ENCODE results near the gene TNFSF9. TPM values are rescaled to one million over a fixed set of nuclear protein-coding genes. Genes with fewer than 3 reads are reported as not detected.
A peak's percentile ranks its signal among the peaks of the same experiment; 100 is the strongest.

TNFSF9 gene
- total RNA-seq, 2 donors from 2014 or later, result 2.2 to 3.3 TPM

GRCh38 chr19:6516018-6516658, 14.7 kb upstream of the TNFSF9 start:
- ATAC-seq (peak; percentile 59), DNase-seq (peak in 2 of 3 donors; percentile 46 to 60)
- Mint-ChIP-seq H3K27me3 (no peaks in the 10 kb centered on the region), H3K36me3 (ENCODE audit: low read depth) (no peaks in the 10 kb centered on the region), H3K27ac (peak overlapping the region; percentile 71), H3K4me3 (peak overlapping the region; percentile 99), H3K4me1 (peaks cover 28% of the 10 kb centered on the region)
- no peaks in the 10 kb centered on the region for H3K9me3 ChIP-seq (ENCODE audit: control insufficient read depth, low read length, poor library complexity, severe bottlenecking)

- peak; percentile 82 to 94 (median 90) for DNase-seq
- H3K36me3 Mint-ChIP-seq (ENCODE audit: low read depth), result no peaks in the 10 kb centered on the region
- H3K4me3 Mint-ChIP-seq, result peak overlapping the region; percentile 99
- H3K4me1 Mint-ChIP-seq, result peaks cover 28% of the 10 kb centered on the region
- peak; percentile 91 for ATAC-seq
- H3K27ac Mint-ChIP-seq, result peak overlapping the region; percentile 71
- no peaks in the 10 kb centered on the region for H3K27me3 Mint-ChIP-seq
- H3K9me3 ChIP-seq (ENCODE audit: control insufficient read depth, low read length, poor library complexity, severe bottlenecking), result no peaks in the 10 kb centered on the region
Observed at GRCh38 chr19:6516659-6517291, 14.1 kb upstream of the TNFSF9 start.

GRCh38 chr19:6518145-6518911, 12.5 kb upstream of the TNFSF9 start:
- H3K4me3 Mint-ChIP-seq, result peak overlapping the region; percentile 79
- H3K4me1 Mint-ChIP-seq, result peaks cover 33% of the 10 kb centered on the region
- H3K9me3 ChIP-seq (ENCODE audit: control insufficient read depth, low read length, poor library complexity, severe bottlenecking), result no peaks in the 10 kb centered on the region
- H3K27me3 Mint-ChIP-seq, result no peaks in the 10 kb centered on the region
- ATAC-seq (no peak), DNase-seq (no peak)
- peak overlapping the region; percentile 47 for H3K27ac Mint-ChIP-seq
- H3K36me3 Mint-ChIP-seq (ENCODE audit: low read depth), result no peaks in the 10 kb centered on the region

- Mint-ChIP-seq H3K27ac (no peak overlapping the region), H3K36me3 (ENCODE audit: low read depth) (no peaks in the 10 kb centered on the region), H3K27me3 (no peaks in the 10 kb centered on the region), H3K4me3 (no peak overlapping the region), H3K4me1 (peaks cover 31% of the 10 kb centered on the region)
- ATAC-seq, result no peak
- DNase-seq, result no peak
- no peaks in the 10 kb centered on the region for H3K9me3 ChIP-seq (ENCODE audit: control insufficient read depth, low read length, poor library complexity, severe bottlenecking)
Observed at GRCh38 chr19:6519289-6519688, 11.5 kb upstream of the TNFSF9 start.

GRCh38 chr19:6521718-6522646, 8.8 kb upstream of the TNFSF9 start:
- ATAC-seq, result peak; percentile 80
- peak in 1 of 3 donors; percentile 19 for DNase-seq
- no peaks in the 10 kb centered on the region for H3K9me3 ChIP-seq (ENCODE audit: control insufficient read depth, low read length, poor library complexity, severe bottlenecking)
- H3K27me3 Mint-ChIP-seq, result no peaks in the 10 kb centered on the region
- H3K4me1 Mint-ChIP-seq, result peaks cover 19% of the 10 kb centered on the region
- H3K36me3 Mint-ChIP-seq (ENCODE audit: low read depth), result no peaks in the 10 kb centered on the region
- no peak overlapping the region for H3K27ac Mint-ChIP-seq
- no peak overlapping the region for H3K4me3 Mint-ChIP-seq

- Mint-ChIP-seq H3K27me3 (no peaks in the 10 kb centered on the region), H3K27ac (peak overlapping the region; percentile 43), H3K4me3 (no peak overlapping the region), H3K4me1 (peaks cover 13% of the 10 kb centered on the region), H3K36me3 (ENCODE audit: low read depth) (no peaks in the 10 kb centered on the region)
- DNase-seq, result no peak
- ATAC-seq, result no peak
- no peaks in the 10 kb centered on the region for H3K9me3 ChIP-seq (ENCODE audit: control insufficient read depth, low read length, poor library complexity, severe bottlenecking)
Observed at GRCh38 chr19:6522712-6523111, 8.1 kb upstream of the TNFSF9 start.

GRCh38 chr19:6524311-6524710, 6.5 kb upstream of the TNFSF9 start:
- H3K27me3 Mint-ChIP-seq, result no peaks in the 10 kb centered on the region
- H3K36me3 Mint-ChIP-seq (ENCODE audit: low read depth), result no peaks in the 10 kb centered on the region
- peaks cover 6% of the 10 kb centered on the region for H3K4me1 Mint-ChIP-seq
- DNase-seq (no peak), ATAC-seq (no peak)
- no peaks in the 10 kb centered on the region for H3K9me3 ChIP-seq (ENCODE audit: control insufficient read depth, low read length, poor library complexity, severe bottlenecking)
- H3K27ac Mint-ChIP-seq, result no peak overlapping the region
- no peak overlapping the region for H3K4me3 Mint-ChIP-seq

- Mint-ChIP-seq H3K4me3 (no peak overlapping the region), H3K4me1 (peaks cover 33% of the 10 kb centered on the region), H3K27me3 (peaks cover 28% of the 10 kb centered on the region), H3K27ac (no peak overlapping the region), H3K36me3 (ENCODE audit: low read depth) (peaks cover 8% of the 10 kb centered on the region)
- ATAC-seq (no peak), DNase-seq (no peak)
- H3K9me3 ChIP-seq (ENCODE audit: control insufficient read depth, low read length, poor library complexity, severe bottlenecking), result no peaks in the 10 kb centered on the region
Observed at GRCh38 chr19:6527893-6528543, 2.8 kb upstream of the TNFSF9 start.

- DNase-seq, result no peak
Observed at GRCh38 chr19:6528544-6529121, 2.2 kb upstream of the TNFSF9 start.

GRCh38 chr19:6529351-6529750, 1.5 kb upstream of the TNFSF9 start:
- ATAC-seq, result no peak
- DNase-seq, result no peak
- H3K9me3 ChIP-seq (ENCODE audit: control insufficient read depth, low read length, poor library complexity, severe bottlenecking), result no peaks in the 10 kb centered on the region
- H3K4me1 Mint-ChIP-seq, result peaks cover 37% of the 10 kb centered on the region
- peak overlapping the region; percentile 71 for H3K4me3 Mint-ChIP-seq
- peaks cover 33% of the 10 kb centered on the region for H3K27me3 Mint-ChIP-seq
- peaks cover 10% of the 10 kb centered on the region for H3K36me3 Mint-ChIP-seq (ENCODE audit: low read depth)
- H3K27ac Mint-ChIP-seq, result peak overlapping the region; percentile 84

More at GRCh38 chr19:6528544-6529121, 2.2 kb upstream of the TNFSF9 start:
- Mint-ChIP-seq H3K27me3 (peaks cover 29% of the 10 kb centered on the region), H3K4me3 (no peak overlapping the region), H3K4me1 (peaks cover 33% of the 10 kb centered on the region), H3K36me3 (ENCODE audit: low read depth) (peaks cover 8% of the 10 kb centered on the region), H3K27ac (no peak overlapping the region)
- ATAC-seq, result no peak
- no peaks in the 10 kb centered on the region for H3K9me3 ChIP-seq (ENCODE audit: control insufficient read depth, low read length, poor library complexity, severe bottlenecking)

GRCh38 chr19:6529937-6530385, 865 bp upstream of the TNFSF9 start:
- H3K4me3 Mint-ChIP-seq, result peak overlapping the region; percentile 96
- ATAC-seq (no peak), DNase-seq (no peak)
- H3K9me3 ChIP-seq (ENCODE audit: control insufficient read depth, low read length, poor library complexity, severe bottlenecking), result no peaks in the 10 kb centered on the region
- H3K27me3 Mint-ChIP-seq, result peaks cover 33% of the 10 kb centered on the region
- peaks cover 10% of the 10 kb centered on the region for H3K36me3 Mint-ChIP-seq (ENCODE audit: low read depth)
- peak overlapping the region; percentile 84 for H3K27ac Mint-ChIP-seq
- peaks cover 37% of the 10 kb centered on the region for H3K4me1 Mint-ChIP-seq
